ENCODE results near the gene PBX4.

GRCh38 chr19:19529783-19530422, 88.6 kb downstream of the PBX4 start:
- TF ChIP-seq CTCF (IDR thresholded peaks at IDR 0.05; ENCODE audit: control extremely low read depth in 1 of 3, insufficient read depth in 1 of 3, low read depth in 1 of 3, low read length in 3 of 3) = no peak
- no peak for TF ChIP-seq EGR1 (IDR thresholded peaks at IDR 0.05; ENCODE audit: borderline replicate concordance, low read depth, low read length)
- no peak for TF ChIP-seq NRF1 (IDR thresholded peaks at IDR 0.05; ENCODE audit: low read depth, low read length)
- TF ChIP-seq MAX (IDR thresholded peaks at IDR 0.05) = no peak
- TF ChIP-seq CHD7 (IDR thresholded peaks at IDR 0.05; ENCODE audit: insufficient replicate concordance, low read length) = no peak
- TF ChIP-seq SRF (IDR thresholded peaks at IDR 0.05; ENCODE audit: low read depth, low read length) = no peak
- no peak for TF ChIP-seq EP300 (IDR thresholded peaks at IDR 0.05; ENCODE audit: borderline replicate concordance in 1 of 2, low read depth in 2 of 2, low read length in 2 of 2)
- no peak for TF ChIP-seq RAD21 (IDR thresholded peaks at IDR 0.05 in 1 of 2, conservative IDR thresholded peaks at IDR 0.05 in 1 of 2; ENCODE audit: low read depth in 2 of 2, low read length in 2 of 2)
- TF ChIP-seq BRCA1 (IDR thresholded peaks at IDR 0.05; ENCODE audit: low read depth, low read length) = no peak
- TF ChIP-seq CREB1 (IDR thresholded peaks at IDR 0.05) = no peak
